GM23338 (cell line): ENCODE results near the gene KCNJ18.
"Not testable (repeated sequence)": the region's sequence is repeated elsewhere in the genome, so short reads cannot be mapped to it uniquely, and the experiment has no call there.

Source experiments
- CREB1 ChIP-seq: fragments of 250-450 bp; sonication (Bioruptor Pico); IDR thresholded peaks from 2 replicates; pipeline ENCODE4 v1.5.0; 2020; ENCODE audit warnings: low read depth, mild to moderate bottlenecking, moderate library complexity
- EZH2 ChIP-seq: fragments of 200-600 bp; sonication (generic); IDR thresholded peaks from one replicate; pipeline ENCODE4 v1.8.0; 2017; ENCODE audit warnings: antibody characterized with exemption, mild to moderate bottlenecking, low read depth; ENCODE audit not compliant: unreplicated experiment
- EZH2phosphoT487 ChIP-seq: fragments of 200-600 bp; sonication (generic); IDR thresholded peaks from one replicate; pipeline ENCODE4 v1.8.1; 2018; ENCODE audit warnings: antibody characterized with exemption; ENCODE audit not compliant: unreplicated experiment
- JUNB ChIP-seq: IDR thresholded peaks from one replicate; pipeline ENCODE4 v1.6.1; 2016; ENCODE audit warnings: antibody characterized with exemption; ENCODE audit not compliant: unreplicated experiment
- NANOG ChIP-seq: IDR thresholded peaks from 2 replicates; pipeline ENCODE4 v1.6.1; 2016; ENCODE audit warnings: antibody characterized with exemption, borderline replicate concordance
- POLR2AphosphoS5 ChIP-seq: IDR thresholded peaks from 2 replicates; pipeline ENCODE4 v1.6.1; 2016; ENCODE audit warnings: antibody characterized with exemption, low read depth
- STAT1 ChIP-seq: IDR thresholded peaks from one replicate; pipeline ENCODE4 v1.6.1; 2016; ENCODE audit warnings: antibody characterized with exemption; ENCODE audit not compliant: unreplicated experiment
- ZNF114 ChIP-seq: fragments of 250-450 bp; sonication (Bioruptor Pico); IDR thresholded peaks from 2 replicates; pipeline ENCODE4 v1.5.0; 2020; ENCODE audit warnings: mild to moderate bottlenecking, moderate library complexity
- ZNF331 ChIP-seq: fragments of 250-450 bp; sonication (Bioruptor Pico); IDR thresholded peaks from 2 replicates; pipeline ENCODE4 v1.5.0; 2020; ENCODE audit warnings: low read depth, mild to moderate bottlenecking, moderate library complexity
- TF ChIP-seq, protein P1 (sequence below), 2 experiments: fragments of 200-600 bp in 1 of 2; sonication (generic) in 1 of 2; conservative IDR thresholded peaks; 2 replicates each; pipeline versions ENCODE4 v1.5.1 to v1.6.1; 2016 to 2017; ENCODE audit warnings: antibody characterized with exemption in 2 of 2, low read depth in 2 of 2, mild to moderate bottlenecking in 2 of 2, moderate library complexity in 1 of 2
- TF ChIP-seq, protein P2 (sequence below): IDR thresholded peaks from one replicate; pipeline ENCODE4 v1.6.1; 2018; ENCODE audit warnings: antibody characterized with exemption; ENCODE audit not compliant: unreplicated experiment
- TF ChIP-seq, protein P3 (sequence below): fragments of 250-450 bp; sonication (Bioruptor Pico); IDR thresholded peaks from 2 replicates; pipeline ENCODE4 v1.5.0; 2020; ENCODE audit warnings: mild to moderate bottlenecking, moderate library complexity
- TF ChIP-seq, protein P4 (sequence below): IDR thresholded peaks from 2 replicates; pipeline ENCODE4 v1.6.1; 2016; ENCODE audit warnings: antibody characterized with exemption

DNA sequence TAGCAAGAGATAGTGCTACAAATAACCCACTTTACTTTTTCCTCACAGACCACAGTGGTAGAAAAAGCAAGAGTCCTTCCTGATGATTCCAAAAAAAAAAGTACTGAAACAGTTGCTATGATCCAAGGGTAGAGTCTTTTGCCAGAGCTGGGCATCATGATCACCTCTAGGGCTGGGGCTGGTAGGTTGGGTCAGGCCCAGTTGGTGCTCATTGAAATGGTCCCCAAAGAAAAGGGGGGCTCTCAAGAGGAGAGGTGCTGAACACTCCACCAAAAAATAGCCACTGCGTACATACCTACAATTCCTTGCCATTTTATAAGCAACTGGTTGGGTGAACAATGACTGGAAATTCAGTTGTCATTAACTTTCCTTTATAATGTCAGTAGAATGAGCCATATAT, 30.9 kb upstream of the KCNJ18 start:
- TF ChIP-seq, protein P1, sequence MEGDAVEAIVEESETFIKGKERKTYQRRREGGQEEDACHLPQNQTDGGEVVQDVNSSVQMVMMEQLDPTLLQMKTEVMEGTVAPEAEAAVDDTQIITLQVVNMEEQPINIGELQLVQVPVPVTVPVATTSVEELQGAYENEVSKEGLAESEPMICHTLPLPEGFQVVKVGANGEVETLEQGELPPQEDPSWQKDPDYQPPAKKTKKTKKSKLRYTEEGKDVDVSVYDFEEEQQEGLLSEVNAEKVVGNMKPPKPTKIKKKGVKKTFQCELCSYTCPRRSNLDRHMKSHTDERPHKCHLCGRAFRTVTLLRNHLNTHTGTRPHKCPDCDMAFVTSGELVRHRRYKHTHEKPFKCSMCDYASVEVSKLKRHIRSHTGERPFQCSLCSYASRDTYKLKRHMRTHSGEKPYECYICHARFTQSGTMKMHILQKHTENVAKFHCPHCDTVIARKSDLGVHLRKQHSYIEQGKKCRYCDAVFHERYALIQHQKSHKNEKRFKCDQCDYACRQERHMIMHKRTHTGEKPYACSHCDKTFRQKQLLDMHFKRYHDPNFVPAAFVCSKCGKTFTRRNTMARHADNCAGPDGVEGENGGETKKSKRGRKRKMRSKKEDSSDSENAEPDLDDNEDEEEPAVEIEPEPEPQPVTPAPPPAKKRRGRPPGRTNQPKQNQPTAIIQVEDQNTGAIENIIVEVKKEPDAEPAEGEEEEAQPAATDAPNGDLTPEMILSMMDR (conservative IDR thresholded peaks at IDR 0.05; ENCODE audit: low read depth in 2 of 2) = not testable (repeated sequence)
- not testable (repeated sequence) for TF ChIP-seq CREB1 (CRISPR knock-in tag); EZH2phosphoT487; EZH2; POLR2AphosphoS5; JUNB; STAT1; ZNF331; ZNF114 (CRISPR knock-in tag); NANOG
- TF ChIP-seq, protein P2, sequence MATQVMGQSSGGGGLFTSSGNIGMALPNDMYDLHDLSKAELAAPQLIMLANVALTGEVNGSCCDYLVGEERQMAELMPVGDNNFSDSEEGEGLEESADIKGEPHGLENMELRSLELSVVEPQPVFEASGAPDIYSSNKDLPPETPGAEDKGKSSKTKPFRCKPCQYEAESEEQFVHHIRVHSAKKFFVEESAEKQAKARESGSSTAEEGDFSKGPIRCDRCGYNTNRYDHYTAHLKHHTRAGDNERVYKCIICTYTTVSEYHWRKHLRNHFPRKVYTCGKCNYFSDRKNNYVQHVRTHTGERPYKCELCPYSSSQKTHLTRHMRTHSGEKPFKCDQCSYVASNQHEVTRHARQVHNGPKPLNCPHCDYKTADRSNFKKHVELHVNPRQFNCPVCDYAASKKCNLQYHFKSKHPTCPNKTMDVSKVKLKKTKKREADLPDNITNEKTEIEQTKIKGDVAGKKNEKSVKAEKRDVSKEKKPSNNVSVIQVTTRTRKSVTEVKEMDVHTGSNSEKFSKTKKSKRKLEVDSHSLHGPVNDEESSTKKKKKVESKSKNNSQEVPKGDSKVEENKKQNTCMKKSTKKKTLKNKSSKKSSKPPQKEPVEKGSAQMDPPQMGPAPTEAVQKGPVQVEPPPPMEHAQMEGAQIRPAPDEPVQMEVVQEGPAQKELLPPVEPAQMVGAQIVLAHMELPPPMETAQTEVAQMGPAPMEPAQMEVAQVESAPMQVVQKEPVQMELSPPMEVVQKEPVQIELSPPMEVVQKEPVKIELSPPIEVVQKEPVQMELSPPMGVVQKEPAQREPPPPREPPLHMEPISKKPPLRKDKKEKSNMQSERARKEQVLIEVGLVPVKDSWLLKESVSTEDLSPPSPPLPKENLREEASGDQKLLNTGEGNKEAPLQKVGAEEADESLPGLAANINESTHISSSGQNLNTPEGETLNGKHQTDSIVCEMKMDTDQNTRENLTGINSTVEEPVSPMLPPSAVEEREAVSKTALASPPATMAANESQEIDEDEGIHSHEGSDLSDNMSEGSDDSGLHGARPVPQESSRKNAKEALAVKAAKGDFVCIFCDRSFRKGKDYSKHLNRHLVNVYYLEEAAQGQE = not testable (repeated sequence)
- TF ChIP-seq, protein P3, sequence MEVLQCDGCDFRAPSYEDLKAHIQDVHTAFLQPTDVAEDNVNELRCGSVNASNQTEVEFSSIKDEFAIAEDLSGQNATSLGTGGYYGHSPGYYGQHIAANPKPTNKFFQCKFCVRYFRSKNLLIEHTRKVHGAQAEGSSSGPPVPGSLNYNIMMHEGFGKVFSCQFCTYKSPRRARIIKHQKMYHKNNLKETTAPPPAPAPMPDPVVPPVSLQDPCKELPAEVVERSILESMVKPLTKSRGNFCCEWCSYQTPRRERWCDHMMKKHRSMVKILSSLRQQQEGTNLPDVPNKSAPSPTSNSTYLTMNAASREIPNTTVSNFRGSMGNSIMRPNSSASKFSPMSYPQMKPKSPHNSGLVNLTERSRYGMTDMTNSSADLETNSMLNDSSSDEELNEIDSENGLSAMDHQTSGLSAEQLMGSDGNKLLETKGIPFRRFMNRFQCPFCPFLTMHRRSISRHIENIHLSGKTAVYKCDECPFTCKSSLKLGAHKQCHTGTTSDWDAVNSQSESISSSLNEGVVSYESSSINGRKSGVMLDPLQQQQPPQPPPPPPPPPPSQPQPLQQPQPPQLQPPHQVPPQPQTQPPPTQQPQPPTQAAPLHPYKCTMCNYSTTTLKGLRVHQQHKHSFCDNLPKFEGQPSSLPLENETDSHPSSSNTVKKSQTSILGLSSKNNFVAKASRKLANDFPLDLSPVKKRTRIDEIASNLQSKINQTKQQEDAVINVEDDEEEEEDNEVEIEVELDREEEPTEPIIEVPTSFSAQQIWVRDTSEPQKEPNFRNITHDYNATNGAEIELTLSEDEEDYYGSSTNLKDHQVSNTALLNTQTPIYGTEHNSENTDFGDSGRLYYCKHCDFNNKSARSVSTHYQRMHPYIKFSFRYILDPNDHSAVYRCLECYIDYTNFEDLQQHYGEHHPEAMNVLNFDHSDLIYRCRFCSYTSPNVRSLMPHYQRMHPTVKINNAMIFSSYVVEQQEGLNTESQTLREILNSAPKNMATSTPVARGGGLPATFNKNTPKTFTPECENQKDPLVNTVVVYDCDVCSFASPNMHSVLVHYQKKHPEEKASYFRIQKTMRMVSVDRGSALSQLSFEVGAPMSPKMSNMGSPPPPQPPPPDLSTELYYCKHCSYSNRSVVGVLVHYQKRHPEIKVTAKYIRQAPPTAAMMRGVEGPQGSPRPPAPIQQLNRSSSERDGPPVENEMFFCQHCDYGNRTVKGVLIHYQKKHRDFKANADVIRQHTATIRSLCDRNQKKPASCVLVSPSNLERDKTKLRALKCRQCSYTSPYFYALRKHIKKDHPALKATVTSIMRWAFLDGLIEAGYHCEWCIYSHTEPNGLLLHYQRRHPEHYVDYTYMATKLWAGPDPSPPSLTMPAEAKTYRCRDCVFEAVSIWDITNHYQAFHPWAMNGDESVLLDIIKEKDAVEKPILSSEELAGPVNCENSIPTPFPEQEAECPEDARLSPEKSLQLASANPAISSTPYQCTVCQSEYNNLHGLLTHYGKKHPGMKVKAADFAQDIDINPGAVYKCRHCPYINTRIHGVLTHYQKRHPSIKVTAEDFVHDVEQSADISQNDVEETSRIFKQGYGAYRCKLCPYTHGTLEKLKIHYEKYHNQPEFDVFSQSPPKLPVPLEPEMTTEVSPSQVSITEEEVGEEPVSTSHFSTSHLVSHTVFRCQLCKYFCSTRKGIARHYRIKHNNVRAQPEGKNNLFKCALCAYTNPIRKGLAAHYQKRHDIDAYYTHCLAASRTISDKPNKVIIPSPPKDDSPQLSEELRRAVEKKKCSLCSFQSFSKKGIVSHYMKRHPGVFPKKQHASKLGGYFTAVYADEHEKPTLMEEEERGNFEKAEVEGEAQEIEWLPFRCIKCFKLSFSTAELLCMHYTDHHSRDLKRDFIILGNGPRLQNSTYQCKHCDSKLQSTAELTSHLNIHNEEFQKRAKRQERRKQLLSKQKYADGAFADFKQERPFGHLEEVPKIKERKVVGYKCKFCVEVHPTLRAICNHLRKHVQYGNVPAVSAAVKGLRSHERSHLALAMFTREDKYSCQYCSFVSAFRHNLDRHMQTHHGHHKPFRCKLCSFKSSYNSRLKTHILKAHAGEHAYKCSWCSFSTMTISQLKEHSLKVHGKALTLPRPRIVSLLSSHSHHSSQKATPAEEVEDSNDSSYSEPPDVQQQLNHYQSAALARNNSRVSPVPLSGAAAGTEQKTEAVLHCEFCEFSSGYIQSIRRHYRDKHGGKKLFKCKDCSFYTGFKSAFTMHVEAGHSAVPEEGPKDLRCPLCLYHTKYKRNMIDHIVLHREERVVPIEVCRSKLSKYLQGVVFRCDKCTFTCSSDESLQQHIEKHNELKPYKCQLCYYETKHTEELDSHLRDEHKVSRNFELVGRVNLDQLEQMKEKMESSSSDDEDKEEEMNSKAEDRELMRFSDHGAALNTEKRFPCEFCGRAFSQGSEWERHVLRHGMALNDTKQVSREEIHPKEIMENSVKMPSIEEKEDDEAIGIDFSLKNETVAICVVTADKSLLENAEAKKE = not testable (repeated sequence)
- TF ChIP-seq, protein P4, sequence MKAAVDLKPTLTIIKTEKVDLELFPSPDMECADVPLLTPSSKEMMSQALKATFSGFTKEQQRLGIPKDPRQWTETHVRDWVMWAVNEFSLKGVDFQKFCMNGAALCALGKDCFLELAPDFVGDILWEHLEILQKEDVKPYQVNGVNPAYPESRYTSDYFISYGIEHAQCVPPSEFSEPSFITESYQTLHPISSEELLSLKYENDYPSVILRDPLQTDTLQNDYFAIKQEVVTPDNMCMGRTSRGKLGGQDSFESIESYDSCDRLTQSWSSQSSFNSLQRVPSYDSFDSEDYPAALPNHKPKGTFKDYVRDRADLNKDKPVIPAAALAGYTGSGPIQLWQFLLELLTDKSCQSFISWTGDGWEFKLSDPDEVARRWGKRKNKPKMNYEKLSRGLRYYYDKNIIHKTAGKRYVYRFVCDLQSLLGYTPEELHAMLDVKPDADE = not testable (repeated sequence)
